HepG2 (cell line): ENCODE measurements around the gene NOPCHAP1. TPM values are rescaled to one million over a fixed set of nuclear protein-coding genes. Genes with fewer than 3 reads are reported as not detected.

Source experiments
- ATAC-seq: fragments of 200-7000 bp; cut with Tn5 transposase; 3 replicates; pipeline ENCODE4 v1.9.1; 2020; ENCODE audit warnings: mild to moderate bottlenecking, moderate library complexity
- BruUV-seq: library from RNA; stranded (reverse); fragments of 400-500 nt; replicated peaks from 2 replicates; lab custom pipeline; 2021; lab: Mats Ljungman, UMichigan
- CTCF ChIA-PET: fragments of 300-600 bp; formaldehyde crosslinking; extraction: SDS; loops from one replicate; lab custom pipeline; 2021; ENCODE audit warnings: low total read pairs, inconsistent platforms, low intra/inter-chr PET ratio; lab: Yijun Ruan, JAX
- POLR2A ChIA-PET: fragments of 350-600 bp; sonication (Branson Sonifier 250); formaldehyde crosslinking; loops from one replicate; lab custom pipeline; 2020; ENCODE audit warnings: antibody characterized with exemption, inconsistent platforms; lab: Yijun Ruan, JAX
- DNase-seq: peaks from one replicate; pipeline ENCODE4 v3.0.0-alpha.2; 2015; ENCODE audit warnings: low spot score
- FAIRE-seq: peaks from 3 replicates; lab custom pipeline; 2011; peaks lifted over from hg19 to GRCh38; lab: Jason Lieb, UNC
- H2AFZ ChIP-seq: one replicate; pipeline ENCODE4 v1.6.1; 2011; ENCODE audit warnings: low read length, inconsistent platforms
- H3K27ac ChIP-seq: fragments of 300-600 bp; 3 replicates; pipeline ENCODE4 v1.8.0; 2011; ENCODE audit warnings: mixed run types, mild to moderate bottlenecking, mixed read lengths, low read length, inconsistent platforms; ENCODE audit not compliant: insufficient read depth; ENCODE audit errors: extremely low read length
- H3K27me3 ChIP-seq, 2 experiments: fragments of 200-600 bp in 1 of 2; 2 replicates in 1 of 2; 3 replicates in 1 of 2; pipeline versions ENCODE4 v1.6.0 to v1.8.0; 2011; ENCODE audit warnings: low read length in 2 of 2, mild to moderate bottlenecking in 2 of 2, moderate library complexity in 2 of 2, inconsistent platforms in 1 of 2; ENCODE audit not compliant: insufficient read depth in 2 of 2, control insufficient read depth in 1 of 2
- H3K36me3 ChIP-seq, 2 experiments: fragments of 200-600 bp in 1 of 2; replicated peaks in 1 of 2; 2 replicates in 1 of 2; 3 replicates in 1 of 2; pipeline versions ENCODE4 v1.5.1 to v1.8.0; 2011; ENCODE audit warnings: low read length in 2 of 2, inconsistent platforms in 1 of 2; ENCODE audit not compliant: insufficient read depth in 2 of 2, control insufficient read depth in 1 of 2
- H3K4me1 ChIP-seq: 2 replicates; pipeline ENCODE4 v1.5.1; 2012; ENCODE audit warnings: low read length, inconsistent platforms; ENCODE audit not compliant: insufficient read depth
- H3K4me2 ChIP-seq: 2 replicates; pipeline ENCODE4 v1.6.0; 2011; ENCODE audit warnings: low read depth, low read length, inconsistent platforms
- H3K4me3 ChIP-seq, 3 experiments: fragments of 200-600 bp in 1 of 3; sonication (generic), shearing (Covaris generic) in 1 of 3; replicated peaks in 1 of 3; 2 replicates each; pipeline ENCODE4 v1.5.1; 2011 to 2016; ENCODE audit warnings: low read length in 3 of 3, inconsistent platforms in 2 of 3, low read depth in 2 of 3, mild to moderate bottlenecking in 2 of 3, control low read depth in 1 of 3, mixed read lengths in 1 of 3; ENCODE audit not compliant: insufficient read depth in 1 of 3
- H3K79me2 ChIP-seq: one replicate; pipeline ENCODE4 v1.6.1; 2011; ENCODE audit warnings: low read length, inconsistent platforms; ENCODE audit not compliant: insufficient read depth
- H3K9ac ChIP-seq: 2 replicates; pipeline ENCODE4 v1.6.0; 2011; ENCODE audit warnings: mild to moderate bottlenecking, low read depth, low read length, inconsistent platforms; ENCODE audit not compliant: insufficient read depth
- H3K9me3 ChIP-seq: 2 replicates; pipeline ENCODE4 v1.5.1; 2012; ENCODE audit warnings: mild to moderate bottlenecking, low read length
- H4K20me1 ChIP-seq: 2 replicates; pipeline ENCODE4 v1.6.0; 2011; ENCODE audit warnings: inconsistent platforms, mild to moderate bottlenecking, low read length, moderate library complexity; ENCODE audit not compliant: insufficient read depth
- AHDC1 ChIP-seq: sonication (generic); formaldehyde crosslinking; IDR thresholded peaks from 2 replicates; pipeline ENCODE4 v1.5.1; 2020; ENCODE audit warnings: mild to moderate bottlenecking, missing genetic modification reagents, borderline replicate concordance
- ATF6 ChIP-seq: sonication (generic); formaldehyde crosslinking; conservative IDR thresholded peaks from 2 replicates; pipeline ENCODE4 v1.4.0; 2020; ENCODE audit warnings: missing genetic modification reagents
- CENPX ChIP-seq: sonication (generic); formaldehyde crosslinking; IDR thresholded peaks from 2 replicates; pipeline ENCODE4 v1.9.0; 2021; ENCODE audit warnings: mild to moderate bottlenecking, missing genetic modification reagents, moderate library complexity
- EED ChIP-seq: sonication (generic); formaldehyde crosslinking; IDR thresholded peaks from 2 replicates; pipeline ENCODE4 v1.5.0; 2020; ENCODE audit warnings: mild to moderate bottlenecking, missing genetic modification reagents
- ERF ChIP-seq: IDR thresholded peaks from 2 replicates; pipeline ENCODE4 v1.6.1; 2018; ENCODE audit warnings: missing biosample characterization, missing genetic modification reagents
- ESRRA ChIP-seq: sonication (generic); formaldehyde crosslinking; IDR thresholded peaks from 2 replicates; pipeline ENCODE4 v1.5.1; 2020; ENCODE audit warnings: mild to moderate bottlenecking, low read depth, missing genetic modification reagents
- HOXA3 ChIP-seq: sonication (generic); formaldehyde crosslinking; IDR thresholded peaks from 2 replicates; pipeline ENCODE4 v1.5.0; 2020; ENCODE audit warnings: missing genetic modification reagents
- MBD4 ChIP-seq: IDR thresholded peaks from 2 replicates; pipeline ENCODE4 v1.6.1; 2012; ENCODE audit warnings: low read length, inconsistent platforms, borderline replicate concordance
- NCOA1 ChIP-seq: sonication (generic); formaldehyde crosslinking; IDR thresholded peaks from 2 replicates; pipeline ENCODE4 v1.9.0; 2021; ENCODE audit warnings: missing genetic modification reagents
- NCOA2 ChIP-seq: sonication (generic); formaldehyde crosslinking; IDR thresholded peaks from 2 replicates; pipeline ENCODE4 v1.8.0; 2022; ENCODE audit warnings: inconsistent platforms
- NFE2L1 ChIP-seq: sonication (generic); formaldehyde crosslinking; IDR thresholded peaks from 2 replicates; pipeline ENCODE4 v1.4.0; 2020; ENCODE audit warnings: missing genetic modification reagents, mild to moderate bottlenecking, borderline replicate concordance
- NFKBIZ ChIP-seq: IDR thresholded peaks from 2 replicates; pipeline ENCODE4 v1.6.1; 2018; ENCODE audit warnings: missing genetic modification reagents, missing compliant biosample characterization
- RAD51 ChIP-seq: fragments of 450-650 bp; IDR thresholded peaks from 2 replicates; pipeline ENCODE4 v1.6.1; 2016; ENCODE audit warnings: borderline replicate concordance
- TBX2 ChIP-seq: sonication (generic); formaldehyde crosslinking; IDR thresholded peaks from 2 replicates; pipeline ENCODE4 v1.5.0; 2020; ENCODE audit warnings: missing genetic modification reagents, mild to moderate bottlenecking, borderline replicate concordance
- ZFP62 ChIP-seq: sonication (generic); formaldehyde crosslinking; IDR thresholded peaks from 2 replicates; pipeline ENCODE4 v1.4.0; 2020; ENCODE audit warnings: missing genetic modification reagents
- ZFP90 ChIP-seq: sonication (generic); formaldehyde crosslinking; IDR thresholded peaks from 2 replicates; pipeline ENCODE4 v1.8.0; 2022; ENCODE audit warnings: missing genetic modification reagents, mild to moderate bottlenecking, inconsistent platforms, borderline replicate concordance
- ZNF275 ChIP-seq: sonication (generic); formaldehyde crosslinking; IDR thresholded peaks from 2 replicates; pipeline ENCODE4 v1.8.0; 2022; ENCODE audit warnings: missing genetic modification reagents, mild to moderate bottlenecking, inconsistent platforms, borderline replicate concordance
- ZNF546 ChIP-seq: sonication (generic); formaldehyde crosslinking; conservative IDR thresholded peaks from 2 replicates; pipeline ENCODE4 v1.8.1; 2023; ENCODE audit warnings: mild to moderate bottlenecking, missing genetic modification reagents
- ZNF788 ChIP-seq: sonication (generic); formaldehyde crosslinking; IDR thresholded peaks from 2 replicates; pipeline ENCODE4 v1.5.0; 2020; ENCODE audit warnings: mild to moderate bottlenecking, missing genetic modification reagents, borderline replicate concordance
- WGBS: methylation state at CpG from one replicate; pipeline ENCODE4 v1.1.6; 2017; ENCODE audit warnings: low lambda C conversion rate; 5-methylcytosine and 5-hydroxymethylcytosine counted together
- in situ Hi-C: cut with HindIII; loops from 2 replicates; pipeline ENCODE4 v1.10.0; 2017; ENCODE audit warnings: low pct_unique_long_range_greater_than_20kb; ENCODE audit not compliant: extremely low pct_ligation_motif_present
- intact Hi-C: fragments of 100-400 bp; cut with micrococcal nuclease; formaldehyde crosslinking; loops from one replicate; pipeline ENCODE4 v1.10.0; 2022; ENCODE audit not compliant: unreplicated experiment
- polyA plus RNA-seq, 8 experiments: library from polyadenylated mRNA; depleted of rRNA in 3 of 8; stranded (reverse) in 7 of 8; unstranded in 1 of 8; fragments of >200 nt; fragmentation: Illumina TruSeq in 4 of 8; extraction: Trizol in 4 of 8; gene quantifications; 2 replicates each; pipeline versions ENCODE4 v1.2.1 to v1.2.3, GENCODE V29; 2011 to 2016; ENCODE audit warnings: low read depth in 4 of 8, missing spikeins in 1 of 8, mixed read lengths in 1 of 8; ENCODE audit not compliant: insufficient read depth in 1 of 8
- total RNA-seq, 5 experiments: library from RNA; depleted of rRNA; stranded (reverse); fragments of >200 nt; fragmentation: Illumina TruSeq; extraction: Trizol; gene quantifications; 2 replicates each; pipeline ENCODE4 v1.2.3, GENCODE V29; 2016; ENCODE audit warnings: low read depth in 1 of 5

Gene NOPCHAP1
- total and polyA plus RNA-seq, 2 of the 13 experiments (the other 11 are each of a cell fraction or from before 2014, with no cell fraction given): 5.7 to 38.1 TPM

GRCh38 chr12:104944252-104944651, 41.9 kb upstream of the NOPCHAP1 start:
- ATAC-seq: no peak
- TF ChIP-seq NFKBIZ: no peak
- no peak for TF ChIP-seq ESRRA (CRISPR knock-in tag)
- TF ChIP-seq HOXA3 (CRISPR knock-in tag): no peak
- no peak for TF ChIP-seq NCOA2 (CRISPR knock-in tag)
- no peak for TF ChIP-seq EED
- no peak for TF ChIP-seq RAD51
- no peak for TF ChIP-seq ZNF546 (CRISPR knock-in tag)
- TF ChIP-seq ZNF788 (CRISPR knock-in tag): no peak
- no peak for TF ChIP-seq ZFP90 (CRISPR knock-in tag)
- no peak for TF ChIP-seq ZFP62
- no peak for TF ChIP-seq NFE2L1 (CRISPR knock-in tag)
- TF ChIP-seq ATF6 (CRISPR knock-in tag): no peak
- TF ChIP-seq NCOA1 (CRISPR knock-in tag): no peak
- no peak for TF ChIP-seq ZNF275 (CRISPR knock-in tag)
- TF ChIP-seq ERF: no peak
- TF ChIP-seq MBD4: no peak
- TF ChIP-seq TBX2 (CRISPR knock-in tag): no peak
- TF ChIP-seq AHDC1 (CRISPR knock-in tag): no peak
- no peak for TF ChIP-seq CENPX (CRISPR knock-in tag)
- TF ChIP-seq, all 625 proteins: peak for 0
- Histone ChIP-seq H3K4me1 (peaks cover 3% of the 10 kb centered on the region), H3K4me3 (no peak overlapping the region), H3K4me2 (no peak overlapping the region), H3K36me3 (no peaks in the 10 kb centered on the region), H4K20me1 (no peaks in the 10 kb centered on the region), H3K79me2 (no peaks in the 10 kb centered on the region), H3K9ac (no peak overlapping the region), H2AFZ (no peak overlapping the region), H3K9me3 (no peaks in the 10 kb centered on the region), H3K27ac (no peak overlapping the region), H3K27me3 (no peaks in the 10 kb centered on the region)
- DNase-seq (no peak), FAIRE-seq (no peak)
- intact Hi-C loops (no loop called here), in situ Hi-C loops (no loop called here)
- BruUV-seq: no TSS peak
- CTCF ChIA-PET: no interaction called here
- POLR2A ChIA-PET: no interaction called here
- 96% methylated on average over 3 of the region's 3 CpGs for WGBS
